HTERT RPE-1 (cell line): Measurements from ENCODE around the gene ZNF764.
"Not testable (repeated sequence)": the region's sequence is repeated elsewhere in the genome, so short reads cannot be mapped to it uniquely, and the experiment has no call there.

Experiments
- in situ Hi-C: fragments of 300-500 bp; cut with MboI; formaldehyde crosslinking; loops from 4 replicates; pipeline ENCODE4 v1.14.3; 2020; ENCODE audit warnings: low sequenced_read_pairs

The ZNF764 gene

DNA sequence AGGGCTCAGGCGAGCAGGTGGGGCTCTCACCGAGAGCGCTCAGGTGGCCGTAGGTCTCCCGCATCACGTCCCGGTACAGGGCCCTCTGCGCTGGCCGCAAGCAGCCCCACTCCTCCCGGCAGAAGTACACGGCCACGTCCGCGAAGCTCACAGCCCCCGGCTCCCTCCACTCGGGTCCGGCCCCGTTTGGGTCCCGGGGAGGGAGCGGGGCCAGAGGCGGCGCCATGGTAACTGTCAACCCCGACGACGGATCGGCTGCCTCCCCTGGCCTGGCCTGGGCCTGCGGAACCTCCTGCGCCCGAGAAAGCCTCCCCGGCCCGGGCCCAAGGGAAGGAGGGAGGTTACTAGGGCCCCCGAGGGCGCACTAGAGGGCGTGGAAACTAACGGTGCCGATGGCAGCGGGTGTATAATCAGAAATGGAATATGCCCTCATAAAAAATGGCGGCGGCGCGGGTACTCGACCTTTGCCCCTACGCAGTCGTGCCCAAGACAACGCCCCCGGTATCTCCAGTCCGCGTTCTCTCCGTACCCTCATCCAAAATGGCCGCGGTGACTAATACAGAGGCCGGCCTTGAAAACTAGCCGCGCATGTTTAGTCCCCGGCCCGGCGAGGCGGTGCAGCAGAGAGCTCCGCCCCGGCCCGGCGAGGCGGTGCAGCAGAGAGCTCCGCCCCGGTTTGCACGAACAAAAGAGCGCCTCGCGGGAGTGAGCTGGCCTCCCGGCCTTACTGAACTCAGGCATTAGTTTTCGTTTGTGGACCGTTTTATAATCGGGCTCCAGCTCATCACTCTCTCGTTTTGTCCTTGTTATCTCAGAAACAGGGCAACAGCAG, at the start of gene ZNF764:
ZNF764 (minus strand) TSS at position 418 of the 832 bp plus-strand sequence; CDS start at position 226, 192 bp downstream.
- in situ Hi-C loops: no loop called here

- in situ Hi-C loops: no loop called here
Observed at GRCh38 chr16:30606004-30606403, 47.8 kb upstream of the ZNF764 start.

- in situ Hi-C loops: no loop called here
Observed at GRCh38 chr16:30605158-30605557, 47.0 kb upstream of the ZNF764 start.

- in situ Hi-C loops: no loop called here
Observed at GRCh38 chr16:30604316-30604947, 46.3 kb upstream of the ZNF764 start.

GRCh38 chr16:30603945-30604315, 45.8 kb upstream of the ZNF764 start:
- in situ Hi-C loops: no loop called here

- in situ Hi-C loops: no loop called here
Observed at GRCh38 chr16:30602616-30603277, 44.6 kb upstream of the ZNF764 start.

GRCh38 chr16:30601966-30602365, 43.8 kb upstream of the ZNF764 start:
- in situ Hi-C loops: no loop called here

- in situ Hi-C loops: no loop called here
Observed at GRCh38 chr16:30600929-30601328, 42.8 kb upstream of the ZNF764 start.

DNA sequence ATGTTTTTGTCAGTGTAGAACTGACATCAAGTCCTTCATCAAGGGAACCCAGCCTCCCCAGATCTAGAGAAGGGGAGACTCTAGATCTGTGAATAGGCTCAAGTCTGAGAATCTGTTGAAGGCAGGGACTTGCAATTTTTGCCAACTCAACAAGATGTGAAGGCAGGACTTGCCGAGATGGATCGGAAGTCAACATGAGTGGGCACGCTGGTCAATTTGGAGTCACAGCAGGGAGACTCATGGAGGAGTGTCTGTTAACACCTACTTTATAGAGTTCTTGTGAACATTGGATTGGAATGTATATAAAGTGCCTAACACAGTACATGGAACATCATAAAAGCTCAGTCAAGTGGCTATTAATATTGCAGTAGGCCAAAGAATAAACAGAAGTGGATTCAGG, 42.0 kb upstream of the ZNF764 start:
- in situ Hi-C loops: no loop called here

GRCh38 chr16:30592871-30593270, 34.7 kb upstream of the ZNF764 start:
- in situ Hi-C loops: no loop called here

GRCh38 chr16:30590869-30591268, 32.7 kb upstream of the ZNF764 start:
- in situ Hi-C loops: not testable (repeated sequence)

- in situ Hi-C loops: not testable (repeated sequence)
Observed at GRCh38 chr16:30589582-30589981, 31.4 kb upstream of the ZNF764 start.

DNA sequence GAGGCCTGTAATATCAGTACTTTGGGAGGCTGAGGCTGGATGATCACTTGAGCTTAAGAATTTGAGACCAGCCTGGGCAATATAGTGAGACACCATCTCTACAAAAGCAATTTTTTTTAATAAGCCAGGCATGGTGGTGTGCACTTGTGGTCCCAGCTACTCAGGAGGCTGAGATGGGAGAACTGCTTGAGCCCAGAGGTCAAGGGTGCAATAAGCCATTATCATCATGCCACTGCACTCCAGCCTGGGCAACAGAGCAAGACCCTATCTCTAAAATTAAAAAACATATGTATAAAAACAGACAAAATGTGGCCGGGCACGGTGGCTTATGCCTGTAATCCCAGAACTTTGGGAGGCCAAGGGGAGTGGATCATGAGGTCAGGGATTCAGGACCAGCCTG, 30.5 kb upstream of the ZNF764 start:
- in situ Hi-C loops: no loop called here

- in situ Hi-C loops: no loop called here
Observed at GRCh38 chr16:30585400-30586191, 27.4 kb upstream of the ZNF764 start, which contains the start of gene ZNF785. Gene ZNF785, minus strand, starts transcription at chr16:30585697. Its CDS starts 86 bp downstream, at chr16:30585611.

GRCh38 chr16:30585022-30585399, 26.8 kb upstream of the ZNF764 start:
- in situ Hi-C loops: no loop called here

- in situ Hi-C loops: no loop called here
Observed at GRCh38 chr16:30582611-30583340, 24.6 kb upstream of the ZNF764 start.

DNA sequence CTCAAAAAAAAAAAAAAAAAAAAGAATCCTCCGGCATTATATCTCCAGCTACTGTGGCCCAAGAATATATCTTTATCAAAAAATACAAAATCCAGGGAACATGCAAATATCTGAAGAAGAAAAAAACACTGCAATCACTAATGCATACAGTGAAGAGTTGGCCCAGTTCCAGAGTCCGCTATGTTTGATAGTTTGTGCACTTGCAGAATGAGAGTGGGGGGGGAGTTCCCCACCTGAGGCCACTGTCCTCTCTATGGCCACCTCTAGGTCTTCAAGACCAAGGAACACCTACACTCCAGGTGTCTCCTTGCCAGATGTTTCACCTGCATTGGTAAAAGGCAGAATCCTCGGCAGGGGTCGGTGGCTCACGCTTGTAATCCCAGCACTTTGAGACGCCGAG, 23.3 kb upstream of the ZNF764 start:
- in situ Hi-C loops: no loop called here

- in situ Hi-C loops: no loop called here
Observed at GRCh38 chr16:30574678-30575077, 16.5 kb upstream of the ZNF764 start.

- in situ Hi-C loops: no loop called here
Observed at GRCh38 chr16:30571445-30572322, 13.5 kb upstream of the ZNF764 start, which contains the start of gene ZNF688. Gene ZNF688, minus strand, starts transcription at chr16:30571714. Its CDS starts 85 bp downstream, at chr16:30571629.
